ENCODE measurements around the gene AKR1A1.

Gene AKR1A1

GRCh38 chr1:45544530-45544929 is 6.1 kb upstream of the AKR1A1 start:
- H3K36me3 ChIP-seq (ENCODE audit: control insufficient read depth in 1 of 2, insufficient read depth in 2 of 2, low read depth in 1 of 2, low read length in 2 of 2) = no peaks in the 10 kb centered on the region
- H2BK120ac ChIP-seq (ENCODE audit: low read depth, low read length) = no peak overlapping the region
- no peak overlapping the region for H2BK5ac ChIP-seq (ENCODE audit: low read depth, low read length, poor library complexity, severe bottlenecking)
- no peak overlapping the region for H2AFZ ChIP-seq (ENCODE audit: low read depth, low read length)
- H3K4ac ChIP-seq (ENCODE audit: low read depth in 1 of 2, low read length in 2 of 2) = no peak overlapping the region
- no peak overlapping the region for H3K4me3 ChIP-seq (ENCODE audit: insufficient read depth in 1 of 2, low read depth in 1 of 2, low read length in 2 of 2)
- H3K4me1 ChIP-seq (ENCODE audit: control insufficient read depth, insufficient read depth, low read depth, low read length) = no peaks in the 10 kb centered on the region
- H2BK12ac ChIP-seq (ENCODE audit: low read length in 2 of 2) = no peak overlapping the region
- no peaks in the 10 kb centered on the region for H3K9me3 ChIP-seq (ENCODE audit: control insufficient read depth, low read length)
- H3K18ac ChIP-seq (ENCODE audit: low read depth in 1 of 2, low read length in 2 of 2) = no peak overlapping the region
- 88% methylated on average over 3 of the region's 4 CpGs for WGBS
- H3K14ac ChIP-seq (ENCODE audit: low read length in 2 of 2) = no peak overlapping the region
- H2BK15ac ChIP-seq (ENCODE audit: low read depth, poor library complexity, severe bottlenecking) = no peak overlapping the region
- DNase-seq = no peak
- no peak overlapping the region for H2AK5ac ChIP-seq (ENCODE audit: low read length, severe bottlenecking)
- no peak overlapping the region for H3K4me2 ChIP-seq (ENCODE audit: low read length, poor library complexity, severe bottlenecking)
- no peaks in the 10 kb centered on the region for H3K27me3 ChIP-seq (ENCODE audit: control insufficient read depth in 1 of 2, insufficient read depth in 1 of 2, low read length in 2 of 2)
- no peak overlapping the region for H3K27ac ChIP-seq (ENCODE audit: low read length, poor library complexity, severe bottlenecking)
- no peak overlapping the region for H3K9ac ChIP-seq (ENCODE audit: low read length)
- no peak overlapping the region for H4K8ac ChIP-seq (ENCODE audit: low read length)
- H4K91ac ChIP-seq (ENCODE audit: low read length) = no peak overlapping the region
- no peaks in the 10 kb centered on the region for H3K79me1 ChIP-seq (replicated peaks; ENCODE audit: low read length, poor library complexity, severe bottlenecking)
- H3K23ac ChIP-seq (ENCODE audit: low read length in 2 of 2) = no peak overlapping the region

- H2BK120ac ChIP-seq (ENCODE audit: low read depth, low read length) = no peak overlapping the region
- H2BK5ac ChIP-seq (ENCODE audit: low read depth, low read length, poor library complexity, severe bottlenecking) = no peak overlapping the region
- H3K4me1 ChIP-seq (ENCODE audit: control insufficient read depth, insufficient read depth, low read depth, low read length) = no peaks in the 10 kb centered on the region
- no peak overlapping the region for H2BK12ac ChIP-seq (ENCODE audit: low read length in 2 of 2)
- no peak overlapping the region for H3K18ac ChIP-seq (ENCODE audit: low read depth in 1 of 2, low read length in 2 of 2)
- no peak overlapping the region for H3K27ac ChIP-seq (ENCODE audit: low read length, poor library complexity, severe bottlenecking)
- no peak overlapping the region for H4K91ac ChIP-seq (ENCODE audit: low read length)
- no peaks in the 10 kb centered on the region for H3K27me3 ChIP-seq (ENCODE audit: control insufficient read depth in 1 of 2, insufficient read depth in 1 of 2, low read length in 2 of 2)
- H3K9ac ChIP-seq (ENCODE audit: low read length) = no peak overlapping the region
- no peaks in the 10 kb centered on the region for H3K9me3 ChIP-seq (ENCODE audit: control insufficient read depth, low read length)
- 73% methylated on average over 6 of the region's 6 CpGs for WGBS
- no peaks in the 10 kb centered on the region for H3K36me3 ChIP-seq (ENCODE audit: control insufficient read depth in 1 of 2, insufficient read depth in 2 of 2, low read depth in 1 of 2, low read length in 2 of 2)
- H2BK15ac ChIP-seq (ENCODE audit: low read depth, poor library complexity, severe bottlenecking) = no peak overlapping the region
- no peak overlapping the region for H3K14ac ChIP-seq (ENCODE audit: low read length in 2 of 2)
- H2AK5ac ChIP-seq (ENCODE audit: low read length, severe bottlenecking) = no peak overlapping the region
- H3K23ac ChIP-seq (ENCODE audit: low read length in 2 of 2) = no peak overlapping the region
- no peak overlapping the region for H3K4ac ChIP-seq (ENCODE audit: low read depth in 1 of 2, low read length in 2 of 2)
- H3K79me1 ChIP-seq (replicated peaks; ENCODE audit: low read length, poor library complexity, severe bottlenecking) = no peaks in the 10 kb centered on the region
- H3K4me2 ChIP-seq (ENCODE audit: low read length, poor library complexity, severe bottlenecking) = no peak overlapping the region
- no peak overlapping the region for H2AFZ ChIP-seq (ENCODE audit: low read depth, low read length)
- H4K8ac ChIP-seq (ENCODE audit: low read length) = no peak overlapping the region
- no peak for DNase-seq
- H3K4me3 ChIP-seq (ENCODE audit: insufficient read depth in 1 of 2, low read depth in 1 of 2, low read length in 2 of 2) = no peak overlapping the region
These were observed 5.6 kb upstream of the AKR1A1 start for GRCh38 chr1:45545019-45545493.

DNA sequence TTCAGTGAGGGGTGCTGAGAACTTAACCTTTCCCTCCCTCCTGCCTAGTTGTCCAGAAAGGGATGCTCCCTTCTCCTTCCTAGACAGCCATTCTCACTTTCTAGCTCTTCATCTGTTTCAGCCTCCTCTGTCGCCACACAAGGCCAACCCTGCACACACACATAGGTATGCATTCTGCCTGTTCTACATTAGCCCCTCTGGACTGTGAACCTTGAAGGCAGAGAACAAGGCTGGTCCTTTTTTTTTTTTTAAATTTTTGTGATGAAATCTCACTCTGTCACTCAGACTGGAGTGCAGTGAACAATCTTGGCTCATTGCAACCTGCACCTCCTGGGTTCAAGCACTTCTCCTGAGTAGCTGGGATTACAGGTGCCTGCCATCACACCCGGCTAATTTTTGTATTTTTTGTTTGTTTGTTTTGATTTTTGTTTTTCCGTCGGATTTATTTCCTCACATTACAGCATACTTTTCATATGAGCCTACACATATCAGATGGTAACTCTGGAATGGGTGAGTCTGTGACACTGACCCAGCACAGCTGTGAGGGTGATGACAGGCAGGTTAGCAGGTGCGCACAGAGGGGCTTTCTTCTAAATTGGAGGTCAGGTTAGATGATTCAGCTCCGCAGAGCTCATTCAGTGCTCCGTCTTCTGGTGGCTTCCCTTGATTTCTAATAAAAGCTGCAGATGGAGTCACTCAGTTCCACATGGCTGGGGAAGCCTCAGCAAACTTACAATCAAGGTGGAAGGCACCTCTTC is 4.9 kb upstream of the AKR1A1 start:
- Histone ChIP-seq H3K4me3 (ENCODE audit: insufficient read depth in 1 of 2, low read depth in 1 of 2, low read length in 2 of 2) (no peak overlapping the region), H3K4ac (ENCODE audit: low read depth in 1 of 2, low read length in 2 of 2) (no peak overlapping the region), H4K8ac (ENCODE audit: low read length) (no peak overlapping the region), H3K79me1 (replicated peaks; ENCODE audit: low read length, poor library complexity, severe bottlenecking) (no peaks in the 10 kb centered on the region), H2BK120ac (ENCODE audit: low read depth, low read length) (no peak overlapping the region), H3K4me1 (ENCODE audit: control insufficient read depth, insufficient read depth, low read depth, low read length) (peaks cover 2% of the 10 kb centered on the region), H3K9me3 (ENCODE audit: control insufficient read depth, low read length) (no peaks in the 10 kb centered on the region), H2AFZ (ENCODE audit: low read depth, low read length) (no peak overlapping the region), H3K23ac (ENCODE audit: low read length in 2 of 2) (no peak overlapping the region), H3K14ac (ENCODE audit: low read length in 2 of 2) (no peak overlapping the region), H4K91ac (ENCODE audit: low read length) (no peak overlapping the region), H3K36me3 (ENCODE audit: control insufficient read depth in 1 of 2, insufficient read depth in 2 of 2, low read depth in 1 of 2, low read length in 2 of 2) (no peaks in the 10 kb centered on the region), H3K9ac (ENCODE audit: low read length) (no peak overlapping the region), H2AK5ac (ENCODE audit: low read length, severe bottlenecking) (no peak overlapping the region), H3K27ac (ENCODE audit: low read length, poor library complexity, severe bottlenecking) (no peak overlapping the region), H2BK5ac (ENCODE audit: low read depth, low read length, poor library complexity, severe bottlenecking) (no peak overlapping the region), H3K27me3 (ENCODE audit: control insufficient read depth in 1 of 2, insufficient read depth in 1 of 2, low read length in 2 of 2) (no peaks in the 10 kb centered on the region), H2BK12ac (ENCODE audit: low read length in 2 of 2) (no peak overlapping the region), H3K4me2 (ENCODE audit: low read length, poor library complexity, severe bottlenecking) (no peak overlapping the region), H2BK15ac (ENCODE audit: low read depth, poor library complexity, severe bottlenecking) (no peak overlapping the region), H3K18ac (ENCODE audit: low read depth in 1 of 2, low read length in 2 of 2) (no peak overlapping the region)
- DNase-seq = no peak
- WGBS = 94% methylated on average over 4 of the region's 7 CpGs

GRCh38 chr1:45551684-45552083 is 1.1 kb downstream of the AKR1A1 start:
- Histone ChIP-seq H2BK15ac (ENCODE audit: low read depth, poor library complexity, severe bottlenecking) (no peak overlapping the region), H3K9me3 (ENCODE audit: control insufficient read depth, low read length) (no peaks in the 10 kb centered on the region), H4K91ac (ENCODE audit: low read length) (no peak overlapping the region), H4K8ac (ENCODE audit: low read length) (no peak overlapping the region), H2BK5ac (ENCODE audit: low read depth, low read length, poor library complexity, severe bottlenecking) (no peak overlapping the region), H3K18ac (ENCODE audit: low read depth in 1 of 2, low read length in 2 of 2) (peak overlapping the region in 1 of 2 experiments; percentile 46), H2BK120ac (ENCODE audit: low read depth, low read length) (no peak overlapping the region), H3K36me3 (ENCODE audit: control insufficient read depth in 1 of 2, insufficient read depth in 2 of 2, low read depth in 1 of 2, low read length in 2 of 2) (peaks cover 7 to 16% of the 10 kb centered on the region in 2 experiments), H3K27me3 (ENCODE audit: control insufficient read depth in 1 of 2, insufficient read depth in 1 of 2, low read length in 2 of 2) (no peaks in the 10 kb centered on the region), H3K4me1 (ENCODE audit: control insufficient read depth, insufficient read depth, low read depth, low read length) (peaks cover 8% of the 10 kb centered on the region), H3K9ac (ENCODE audit: low read length) (peak overlapping the region; percentile 91), H3K79me1 (replicated peaks; ENCODE audit: low read length, poor library complexity, severe bottlenecking) (peaks cover 4% of the 10 kb centered on the region), H3K4ac (ENCODE audit: low read depth in 1 of 2, low read length in 2 of 2) (no peak overlapping the region), H2AFZ (ENCODE audit: low read depth, low read length) (no peak overlapping the region), H3K14ac (ENCODE audit: low read length in 2 of 2) (no peak overlapping the region), H3K27ac (ENCODE audit: low read length, poor library complexity, severe bottlenecking) (no peak overlapping the region), H3K4me2 (ENCODE audit: low read length, poor library complexity, severe bottlenecking) (peak overlapping the region; percentile 74), H2AK5ac (ENCODE audit: low read length, severe bottlenecking) (no peak overlapping the region), H3K4me3 (ENCODE audit: insufficient read depth in 1 of 2, low read depth in 1 of 2, low read length in 2 of 2) (peak overlapping the region in 1 of 2 experiments; percentile 95), H3K23ac (ENCODE audit: low read length in 2 of 2) (no peak overlapping the region), H2BK12ac (ENCODE audit: low read length in 2 of 2) (no peak overlapping the region)
- WGBS = 63% methylated on average over 3 of the region's 3 CpGs
- DNase-seq = no peak
